ENCODE data around the gene LRMDA. TPM values are rescaled to one million over a fixed set of nuclear protein-coding genes. Genes with fewer than 3 reads are reported as not detected.

LRMDA gene
- total and polyA plus RNA-seq, 2 of the 8 experiments (the other 6 are each of a cell fraction or from before 2014, with no cell fraction given): 0.86 to 2.8 TPM

GRCh38 chr10:76112826-76113150 lies 681.4 kb downstream of the LRMDA start:
- Histone ChIP-seq H3K23me2 (ENCODE audit: low read depth, low read length) (no peaks in the 10 kb centered on the region; the same call in 1 of the 2 replicates), H2BK5ac (ENCODE audit: low read depth, low read length) (no peak overlapping the region), H4K91ac (replicated peaks; ENCODE audit: insufficient read length, low read length) (no peak overlapping the region), H3K14ac (ENCODE audit: insufficient read length) (no peak overlapping the region), H3K27me3 (replicated peaks in 1 of 4; ENCODE audit: control insufficient read depth in 3 of 4, extremely low read depth in 1 of 4, insufficient read depth in 3 of 4, low read length in 3 of 4) (peaks cover 0 to 5% (median 0%) of the 10 kb centered on the region in 4 experiments; a peak in 3 of 7 replicates), H2AK5ac (ENCODE audit: low read depth, low read length) (no peak overlapping the region), H3K27ac (ENCODE audit: low read depth, low read length) (no peak overlapping the region), H3K4me2 (ENCODE audit: insufficient read depth in 1 of 2, low read depth in 2 of 2, low read length in 2 of 2) (no peak overlapping the region), H4K5ac (ENCODE audit: insufficient read length, low read depth, low read length) (no peak overlapping the region), H2BK20ac (ENCODE audit: low read length) (peak overlapping the region; percentile 66; the same call in 1 of the 2 replicates), H3K18ac (ENCODE audit: extremely low read depth, low read length) (peak overlapping the region; percentile 13; the same call in 1 of the 2 replicates), H3K79me2 (ENCODE audit: control insufficient read depth in 1 of 2, insufficient read depth in 2 of 2, low read length in 2 of 2) (no peaks in the 10 kb centered on the region), H3K4me3 (ENCODE audit: extremely low read depth in 1 of 4, insufficient read depth in 2 of 4, low read depth in 3 of 4, low read length in 4 of 4) (no peak overlapping the region), H3K36me3 (ENCODE audit: control insufficient read depth in 2 of 4, insufficient read depth in 4 of 4, low read length in 3 of 4) (no peaks in the 10 kb centered on the region), H3K9me3 (ENCODE audit: insufficient read depth in 2 of 2, low read depth in 1 of 2, low read length in 1 of 2) (no peaks in the 10 kb centered on the region), H2AFZ (ENCODE audit: low read length) (no peak overlapping the region), H2BK12ac (ENCODE audit: low read depth, low read length) (no peak overlapping the region), H3K56ac (replicated peaks; ENCODE audit: insufficient read length, low read depth, low read length) (no peak overlapping the region), H4K8ac (ENCODE audit: extremely low read depth, insufficient read depth, low read length) (no peak overlapping the region), H3K4ac (replicated peaks; ENCODE audit: insufficient read length, low read depth, low read length) (no peak overlapping the region), H3K9ac (replicated peaks in 1 of 4; ENCODE audit: extremely low read depth in 1 of 4, low read depth in 3 of 4, low read length in 3 of 4) (no peak overlapping the region), H2BK120ac (replicated peaks; ENCODE audit: low read depth, low read length) (no peak overlapping the region), H3K4me1 (replicated peaks in 1 of 4; ENCODE audit: control insufficient read depth in 3 of 4, insufficient read depth in 4 of 4, low read length in 3 of 4) (peaks cover 0 to 8% (median 2%) of the 10 kb centered on the region in 4 experiments; a peak in 4 of 7 replicates), H3K23ac (ENCODE audit: insufficient read length) (no peak overlapping the region), H4K20me1 (replicated peaks in 1 of 2; ENCODE audit: control insufficient read depth in 1 of 2, insufficient read depth in 2 of 2, low read length in 2 of 2) (no peaks in the 10 kb centered on the region), H2BK15ac (ENCODE audit: low read length) (no peak overlapping the region), H3K79me1 (ENCODE audit: low read depth, low read length) (no peaks in the 10 kb centered on the region)
- ChIA-PET CTCF (ENCODE audit: partially characterized antibody) (no interaction called here), POLR2A (ENCODE audit: partially characterized antibody) (interaction anchor here (1.2 kb wide), 1 partner anchor 9 kb away, joined by 3 read pairs; no protein-coding TSS in a partner anchor)
- TF ChIP-seq RBBP5 (IDR thresholded peaks at IDR 0.05; ENCODE audit: borderline replicate concordance, low read depth, low read length): no peak
- no peak for TF ChIP-seq HDAC2 (IDR thresholded peaks at IDR 0.05; ENCODE audit: borderline replicate concordance in 1 of 2, low read depth in 2 of 2, low read length in 2 of 2)
- no peak for TF ChIP-seq TEAD4 (IDR thresholded peaks at IDR 0.05; ENCODE audit: low read depth, low read length)
- 75% methylated on average over 2 of the region's 2 CpGs; no CpG with 5 or more reads in 1 of the 2 experiments for WGBS, 2 experiments (ENCODE audit: extremely low coverage in 1 of 2, insufficient coverage in 1 of 2, insufficient read length in 1 of 2, insufficient replicate concordance in 2 of 2, low coverage in 1 of 2, low lambda C conversion rate in 2 of 2, missing lambda C conversion rate in 1 of 2)
- FAIRE-seq (no peak), DNase-seq (ENCODE audit: low read depth in 1 of 2, low spot score in 2 of 2) (no peak)
